Common myeloid progenitor, CD34-positive (primary cell): Measurements from ENCODE around the gene MAD2L1.

ENCODE experiments used
- CTCF ChIA-PET: fragments of 350-600 bp; sonication (Branson Sonifier 250); formaldehyde crosslinking; loops from one replicate; lab custom pipeline; 2021; ENCODE audit warnings: antibody characterized with exemption; lab: Charles Lee
- POLR2A ChIA-PET: fragments of 350-600 bp; sonication (Branson Sonifier 250); formaldehyde crosslinking; loops from one replicate; lab custom pipeline; 2021; ENCODE audit warnings: antibody characterized with exemption; lab: Charles Lee
- DNase-seq, 3 donors: peaks; one replicate each; pipeline versions ENCODE4 v3.0.0 to v3.0.0-alpha.2; 2013
- H3K27ac ChIP-seq, 2 experiments: 1 replicate in 1 of 2; 2 replicates in 1 of 2; pipeline ENCODE4 v1.7.0; 2013; ENCODE audit warnings: inconsistent platforms in 2 of 2, low read length in 2 of 2, mild to moderate bottlenecking in 2 of 2, low read depth in 1 of 2, moderate library complexity in 1 of 2; ENCODE audit not compliant: severe bottlenecking in 2 of 2, insufficient read depth in 1 of 2, poor library complexity in 1 of 2
- H3K27me3 ChIP-seq, 5 experiments: replicated peaks in 2 of 5; 1 replicate in 3 of 5; 2 replicates in 2 of 5; pipeline versions ENCODE4 v1.6.1 to v1.7.0; 2013; ENCODE audit warnings: low read length in 4 of 5, mild to moderate bottlenecking in 2 of 5, moderate library complexity in 2 of 5, inconsistent platforms in 1 of 5; ENCODE audit not compliant: insufficient read depth in 5 of 5, control insufficient read depth in 4 of 5
- H3K36me3 ChIP-seq, 4 experiments: 1 replicate in 2 of 4; 2 replicates in 2 of 4; pipeline versions ENCODE4 v1.6.1 to v1.7.0; 2013; ENCODE audit warnings: low read length in 3 of 4, control low read depth in 1 of 4, mild to moderate bottlenecking in 1 of 4; ENCODE audit not compliant: control insufficient read depth in 4 of 4, insufficient read depth in 4 of 4
- H3K4me1 ChIP-seq, 4 experiments: 1 replicate in 3 of 4; 2 replicates in 1 of 4; pipeline versions ENCODE4 v1.6.1 to v1.7.1; 2013; ENCODE audit warnings: low read length in 3 of 4, mild to moderate bottlenecking in 3 of 4, control low read depth in 1 of 4, inconsistent platforms in 1 of 4, moderate library complexity in 1 of 4; ENCODE audit not compliant: control insufficient read depth in 4 of 4, insufficient read depth in 4 of 4; ENCODE audit errors: control extremely low read depth in 1 of 4
- H3K4me3 ChIP-seq, 7 experiments: 1 replicate in 4 of 7; 2 replicates in 3 of 7; pipeline versions ENCODE4 v1.5.1 to v1.7.0; 2013; ENCODE audit warnings: mild to moderate bottlenecking in 7 of 7, low read length in 6 of 7, moderate library complexity in 6 of 7, inconsistent platforms in 2 of 7, low read depth in 2 of 7, control low read depth in 1 of 7; ENCODE audit not compliant: insufficient read depth in 4 of 7, control insufficient read depth in 1 of 7; ENCODE audit errors: extremely low read depth in 1 of 7
- H3K9me3 ChIP-seq, 5 experiments: 1 replicate in 4 of 5; 2 replicates in 1 of 5; pipeline versions ENCODE4 v1.6.1 to v1.7.1; 2013; ENCODE audit warnings: low read length in 4 of 5, mild to moderate bottlenecking in 2 of 5, inconsistent platforms in 1 of 5, low read depth in 1 of 5, moderate library complexity in 1 of 5; ENCODE audit not compliant: control insufficient read depth in 4 of 5, insufficient read depth in 2 of 5; ENCODE audit errors: control extremely low read depth in 1 of 5
- WGBS: methylation state at CpG from one replicate; pipeline ENCODE4 v1.1.5; 2013; ENCODE audit not compliant: insufficient coverage; 5-methylcytosine and 5-hydroxymethylcytosine counted together

Gene MAD2L1

GRCh38 chr4:120025516-120025915, 41.1 kb downstream of the MAD2L1 start:
- Histone ChIP-seq H3K27ac (no peak overlapping the region), H3K4me1 (no peaks in the 10 kb centered on the region), H3K9me3 (no peaks in the 10 kb centered on the region), H3K4me3 (no peak overlapping the region), H3K36me3 (no peaks in the 10 kb centered on the region), H3K27me3 (no peaks in the 10 kb centered on the region)
- CTCF ChIA-PET: no interaction called here
- POLR2A ChIA-PET: no interaction called here
- DNase-seq: no peak
- WGBS: no CpG with 5 or more reads among the region's 1 CpG

DNA sequence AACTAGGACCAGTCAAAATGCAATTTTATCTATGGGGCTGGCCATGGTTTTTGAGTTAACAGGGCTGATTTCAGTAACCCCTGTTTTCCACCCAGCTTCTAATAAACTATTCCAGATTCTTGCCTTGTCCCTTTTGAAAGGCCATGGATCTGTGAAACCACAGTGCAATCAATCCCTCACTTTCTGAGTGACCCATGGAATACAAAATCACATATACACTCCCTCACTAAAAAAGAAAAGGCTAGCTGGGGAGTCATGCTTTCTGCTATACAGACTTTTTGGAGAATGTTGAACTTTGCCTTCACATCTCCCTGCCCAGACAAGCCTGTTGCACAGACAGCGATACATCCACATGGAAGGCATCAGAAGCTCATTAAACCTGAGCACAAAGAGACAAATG, 47.9 kb downstream of the MAD2L1 start:
- Histone ChIP-seq H3K27me3 (no peaks in the 10 kb centered on the region), H3K27ac (no peak overlapping the region), H3K4me3 (no peak overlapping the region), H3K36me3 (no peaks in the 10 kb centered on the region), H3K9me3 (no peaks in the 10 kb centered on the region), H3K4me1 (no peaks in the 10 kb centered on the region)
- DNase-seq: no peak
- ChIA-PET POLR2A (no interaction called here), CTCF (no interaction called here)
- WGBS: 90% methylated on average over 1 of the region's 1 CpG

- no peaks in the 10 kb centered on the region for H3K4me1 ChIP-seq
- H3K27me3 ChIP-seq: no peaks in the 10 kb centered on the region
- H3K36me3 ChIP-seq: no peaks in the 10 kb centered on the region
- DNase-seq: no peak
- no peak overlapping the region for H3K27ac ChIP-seq
- H3K9me3 ChIP-seq: no peaks in the 10 kb centered on the region
- H3K4me3 ChIP-seq: no peak overlapping the region
- ChIA-PET POLR2A (no interaction called here), CTCF (no interaction called here)
- WGBS: 100% methylated on average over 1 of the region's 6 CpGs
Measured at GRCh38 chr4:120017939-120018692, 48.5 kb downstream of the MAD2L1 start.

GRCh38 chr4:120011725-120012124, 54.9 kb downstream of the MAD2L1 start:
- Histone ChIP-seq H3K27ac (no peak overlapping the region), H3K9me3 (no peaks in the 10 kb centered on the region), H3K27me3 (no peaks in the 10 kb centered on the region), H3K36me3 (no peaks in the 10 kb centered on the region), H3K4me3 (no peak overlapping the region), H3K4me1 (no peaks in the 10 kb centered on the region)
- ChIA-PET POLR2A (interaction anchor here (0.6 kb wide), 1 partner anchor 439 kb away, joined by 3 read pairs; no protein-coding TSS in a partner anchor), CTCF (interaction anchor here (1.0 kb wide), 1 partner anchor 9 kb away, joined by 3 read pairs; no protein-coding TSS in a partner anchor)
- DNase-seq: no peak
- whole genome bisulfite sequencing: 86% methylated on average over 1 of the region's 2 CpGs

DNA sequence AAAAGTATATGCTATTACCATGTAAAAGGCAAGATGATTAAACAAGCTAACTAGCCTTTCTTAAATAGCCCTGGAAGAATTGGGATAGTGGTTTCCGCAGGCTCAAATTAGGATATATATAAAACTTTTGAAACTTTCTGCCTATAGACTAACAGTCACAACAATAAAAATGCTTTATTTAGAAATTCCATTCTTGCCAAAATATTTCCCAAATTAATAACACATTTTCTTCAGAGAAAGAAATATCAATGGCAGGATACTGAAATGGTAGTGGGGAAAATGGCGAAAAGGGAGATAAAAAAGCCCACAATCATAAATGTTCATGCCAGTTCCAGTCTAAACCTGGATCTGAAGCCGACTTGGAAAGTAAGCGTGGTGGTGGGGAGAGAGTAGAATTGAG, 56.0 kb downstream of the MAD2L1 start:
- Histone ChIP-seq H3K27ac (no peak overlapping the region), H3K4me1 (no peaks in the 10 kb centered on the region), H3K36me3 (no peaks in the 10 kb centered on the region), H3K27me3 (no peaks in the 10 kb centered on the region), H3K4me3 (no peak overlapping the region), H3K9me3 (no peaks in the 10 kb centered on the region)
- no CpG with 5 or more reads among the region's 4 CpGs for WGBS
- CTCF ChIA-PET: no interaction called here
- POLR2A ChIA-PET: no interaction called here
- DNase-seq: no peak

DNA sequence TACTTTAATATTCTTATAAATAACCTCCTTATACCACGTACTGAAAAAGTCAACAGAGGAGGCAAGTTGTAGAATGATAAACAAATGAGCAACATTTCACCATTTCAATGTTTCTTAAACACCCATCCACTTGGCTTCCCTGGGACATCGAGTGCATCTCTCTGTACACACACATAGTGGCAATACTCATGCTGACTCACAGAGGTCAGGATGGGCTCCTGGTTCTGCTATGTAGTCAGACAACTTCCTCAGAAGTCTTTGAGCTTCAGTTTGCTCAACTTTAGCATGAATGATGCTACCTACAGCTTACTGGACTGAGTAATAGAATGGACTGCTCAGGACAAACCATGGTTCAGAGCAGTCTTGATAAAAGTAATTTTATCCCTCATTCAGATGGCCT, 56.9 kb downstream of the MAD2L1 start:
- H3K4me3 ChIP-seq: no peak overlapping the region
- H3K36me3 ChIP-seq: no peaks in the 10 kb centered on the region
- H3K27ac ChIP-seq: no peak overlapping the region
- CTCF ChIA-PET: no interaction called here
- H3K4me1 ChIP-seq: no peaks in the 10 kb centered on the region
- WGBS: 100% methylated on average over 1 of the region's 2 CpGs
- no peaks in the 10 kb centered on the region for H3K27me3 ChIP-seq
- no peak for DNase-seq
- no peaks in the 10 kb centered on the region for H3K9me3 ChIP-seq
- POLR2A ChIA-PET: no interaction called here

DNA sequence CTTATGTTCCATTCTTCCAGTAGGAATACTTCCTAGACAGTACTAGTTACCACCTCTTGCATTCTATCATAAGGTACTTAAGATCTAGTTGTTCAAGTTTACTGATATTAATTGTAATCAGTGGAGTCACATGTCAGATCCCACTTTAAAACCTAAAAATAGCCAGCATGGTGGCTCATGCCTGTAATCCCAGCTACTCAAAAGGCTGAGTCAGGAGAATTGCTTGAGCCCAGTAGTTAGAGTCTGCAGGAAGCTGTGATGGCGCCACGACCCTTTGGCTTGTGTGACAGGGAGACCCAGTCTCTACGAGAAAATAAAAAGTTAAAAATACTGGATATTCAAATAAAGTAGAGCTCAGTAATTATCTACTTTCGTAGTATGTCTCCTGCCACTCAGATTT, 57.7 kb downstream of the MAD2L1 start:
- ChIA-PET POLR2A (no interaction called here), CTCF (interaction anchor here (1.3 kb wide), 1 partner anchor 12 kb away, joined by 3 read pairs; no protein-coding TSS in a partner anchor)
- Histone ChIP-seq H3K4me3 (no peak overlapping the region), H3K27ac (no peak overlapping the region), H3K36me3 (no peaks in the 10 kb centered on the region), H3K9me3 (no peaks in the 10 kb centered on the region), H3K27me3 (no peaks in the 10 kb centered on the region), H3K4me1 (no peaks in the 10 kb centered on the region)
- WGBS: 93% methylated on average over 4 of the region's 4 CpGs
- no peak for DNase-seq
